ENCODE measurements around the gene ANAPC5. TPM values are rescaled to one million over a fixed set of nuclear protein-coding genes. Genes with fewer than 3 reads are reported as not detected.
A peak's percentile ranks its signal among the peaks of the same experiment; 100 is the strongest.
"Not testable (repeated sequence)": the region's sequence is repeated elsewhere in the genome, so short reads cannot be mapped to it uniquely, and the experiment has no call there.

The ANAPC5 gene
- total RNA-seq, 1 experiment from 2014 or later: 153 TPM

DNA sequence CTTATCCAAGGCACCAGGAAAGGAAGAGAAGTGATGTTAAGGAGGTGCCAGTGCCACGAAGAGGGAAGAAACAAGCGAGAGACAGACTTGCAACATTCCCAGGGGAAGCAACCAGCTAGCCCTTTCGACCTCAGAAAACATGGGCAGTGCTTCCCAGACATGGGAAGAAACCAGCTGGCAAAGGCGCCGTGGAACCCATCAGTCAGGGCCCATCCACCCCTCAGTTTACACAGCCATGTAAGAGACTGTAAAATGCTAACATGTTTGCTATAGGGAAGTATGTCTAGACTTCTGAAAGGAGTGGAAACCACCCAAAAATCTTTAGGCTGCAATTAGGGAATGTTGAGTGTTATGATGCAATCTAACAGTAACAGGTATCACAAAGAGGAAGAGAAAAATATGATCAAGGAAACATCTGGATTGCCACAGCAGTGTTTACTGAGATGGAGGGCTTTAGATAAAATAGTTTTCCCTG, 26.3 kb downstream of the ANAPC5 start:
- Mint-ChIP-seq H3K27ac (ENCODE audit: unreplicated experiment) (peak overlapping the region; percentile 10), H3K36me3 (ENCODE audit: insufficient read depth, unreplicated experiment) (peaks cover 55% of the 10 kb centered on the region), H3K4me1 (ENCODE audit: low read depth, unreplicated experiment) (peaks cover 28% of the 10 kb centered on the region), H3K4me3 (ENCODE audit: low read depth, unreplicated experiment) (no peak overlapping the region), H3K27me3 (ENCODE audit: unreplicated experiment) (no peaks in the 10 kb centered on the region), H3K9me3 (ENCODE audit: low read depth, unreplicated experiment) (no peaks in the 10 kb centered on the region)
- DNase-seq: no peak
- intact Hi-C loops (cut with micrococcal nuclease; ENCODE audit: unreplicated experiment): no loop called here
- CTCF ChIA-PET: no interaction called here
- no TSS peak for BruUV-seq (replicated peaks)
- TF ChIP-seq, protein P1, sequence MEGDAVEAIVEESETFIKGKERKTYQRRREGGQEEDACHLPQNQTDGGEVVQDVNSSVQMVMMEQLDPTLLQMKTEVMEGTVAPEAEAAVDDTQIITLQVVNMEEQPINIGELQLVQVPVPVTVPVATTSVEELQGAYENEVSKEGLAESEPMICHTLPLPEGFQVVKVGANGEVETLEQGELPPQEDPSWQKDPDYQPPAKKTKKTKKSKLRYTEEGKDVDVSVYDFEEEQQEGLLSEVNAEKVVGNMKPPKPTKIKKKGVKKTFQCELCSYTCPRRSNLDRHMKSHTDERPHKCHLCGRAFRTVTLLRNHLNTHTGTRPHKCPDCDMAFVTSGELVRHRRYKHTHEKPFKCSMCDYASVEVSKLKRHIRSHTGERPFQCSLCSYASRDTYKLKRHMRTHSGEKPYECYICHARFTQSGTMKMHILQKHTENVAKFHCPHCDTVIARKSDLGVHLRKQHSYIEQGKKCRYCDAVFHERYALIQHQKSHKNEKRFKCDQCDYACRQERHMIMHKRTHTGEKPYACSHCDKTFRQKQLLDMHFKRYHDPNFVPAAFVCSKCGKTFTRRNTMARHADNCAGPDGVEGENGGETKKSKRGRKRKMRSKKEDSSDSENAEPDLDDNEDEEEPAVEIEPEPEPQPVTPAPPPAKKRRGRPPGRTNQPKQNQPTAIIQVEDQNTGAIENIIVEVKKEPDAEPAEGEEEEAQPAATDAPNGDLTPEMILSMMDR (IDR thresholded peaks at IDR 0.05; ENCODE audit: unreplicated experiment): no peak

DNA sequence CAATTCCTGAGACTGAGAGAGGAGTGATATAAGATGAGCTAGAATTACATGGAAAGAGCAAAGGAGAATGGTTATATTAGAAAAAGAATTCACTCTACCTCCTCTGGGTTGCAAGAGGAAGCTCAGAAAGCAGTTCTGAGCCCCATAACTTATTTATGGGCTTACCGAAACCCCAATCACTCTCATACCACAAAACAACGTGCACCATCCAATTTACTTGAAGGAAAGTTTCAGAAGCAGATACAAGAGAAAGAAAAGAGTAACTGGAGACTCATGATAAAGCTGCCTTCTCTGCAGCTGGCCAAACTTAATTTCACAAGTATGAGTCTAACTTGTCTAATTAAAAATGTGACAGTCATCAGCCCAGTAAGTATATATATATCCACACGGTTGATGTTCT, 28.3 kb downstream of the ANAPC5 start:
- no peak for DNase-seq
- intact Hi-C loops (cut with micrococcal nuclease; ENCODE audit: unreplicated experiment): no loop called here
- Mint-ChIP-seq H3K4me3 (ENCODE audit: low read depth, unreplicated experiment) (no peak overlapping the region), H3K9me3 (ENCODE audit: low read depth, unreplicated experiment) (no peaks in the 10 kb centered on the region), H3K36me3 (ENCODE audit: insufficient read depth, unreplicated experiment) (peaks cover 42% of the 10 kb centered on the region), H3K27ac (ENCODE audit: unreplicated experiment) (no peak overlapping the region), H3K27me3 (ENCODE audit: unreplicated experiment) (no peaks in the 10 kb centered on the region), H3K4me1 (ENCODE audit: low read depth, unreplicated experiment) (peaks cover 15% of the 10 kb centered on the region)
- no TSS peak for BruUV-seq (replicated peaks)
- TF ChIP-seq, protein P1 (IDR thresholded peaks at IDR 0.05; ENCODE audit: unreplicated experiment): no peak
- CTCF ChIA-PET: interaction anchor here (0.6 kb wide), 1 partner anchor 406 kb away, joined by 3 read pairs; no protein-coding TSS in a partner anchor

DNA sequence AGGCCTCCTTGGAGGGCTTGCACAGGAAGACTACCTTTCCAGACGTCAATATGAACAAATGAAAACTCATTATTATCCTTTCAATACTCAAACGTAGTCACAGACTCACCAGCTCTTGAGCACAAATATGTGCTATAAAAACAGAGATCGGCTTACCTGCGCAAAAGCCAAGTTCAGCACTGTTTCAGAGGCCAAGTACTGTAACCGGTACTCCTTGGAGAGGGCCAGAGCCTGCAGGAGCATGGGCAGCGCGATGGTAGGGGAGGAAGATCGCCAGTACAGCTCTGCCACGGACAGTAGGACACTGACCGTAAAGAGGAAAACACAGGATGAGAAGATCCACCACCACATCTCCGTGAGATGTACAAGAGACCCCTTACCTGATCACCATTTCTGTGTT, 34.1 kb downstream of the ANAPC5 start:
- TF ChIP-seq, protein P1 (IDR thresholded peaks at IDR 0.05; ENCODE audit: unreplicated experiment): no peak
- Mint-ChIP-seq H3K4me3 (ENCODE audit: low read depth, unreplicated experiment) (no peak overlapping the region), H3K36me3 (ENCODE audit: insufficient read depth, unreplicated experiment) (peaks cover 41% of the 10 kb centered on the region), H3K27me3 (ENCODE audit: unreplicated experiment) (no peaks in the 10 kb centered on the region), H3K4me1 (ENCODE audit: low read depth, unreplicated experiment) (no peaks in the 10 kb centered on the region), H3K27ac (ENCODE audit: unreplicated experiment) (no peak overlapping the region), H3K9me3 (ENCODE audit: low read depth, unreplicated experiment) (no peaks in the 10 kb centered on the region)
- CTCF ChIA-PET: interaction anchor here (0.7 kb wide), 1 partner anchor 57 kb away, joined by 7 read pairs; no protein-coding TSS in a partner anchor
- intact Hi-C loops (cut with micrococcal nuclease; ENCODE audit: unreplicated experiment): no loop called here
- DNase-seq: no peak
- no TSS peak for BruUV-seq (replicated peaks)

DNA sequence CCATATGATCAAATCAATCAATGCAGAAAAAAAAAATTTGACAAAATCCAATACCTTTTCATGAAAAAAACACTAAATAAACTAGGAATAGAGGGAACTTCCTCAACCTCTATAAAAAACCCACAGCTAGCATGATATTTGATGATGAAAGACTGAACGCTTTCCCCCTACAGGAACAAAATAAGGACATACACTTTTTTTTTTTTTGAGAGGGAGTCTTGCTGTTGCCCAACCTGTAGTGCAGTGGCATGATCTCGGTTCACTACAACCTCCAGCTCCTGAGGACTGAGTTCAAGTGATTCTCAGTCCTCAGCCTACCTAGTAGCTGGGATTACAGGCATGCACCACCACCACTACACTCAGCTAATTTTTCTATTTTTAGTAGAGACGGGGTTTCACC, 37.8 kb downstream of the ANAPC5 start:
- CTCF ChIA-PET: no interaction called here
- Mint-ChIP-seq H3K4me3 (ENCODE audit: low read depth, unreplicated experiment) (no peak overlapping the region), H3K9me3 (ENCODE audit: low read depth, unreplicated experiment) (no peaks in the 10 kb centered on the region), H3K27me3 (ENCODE audit: unreplicated experiment) (no peaks in the 10 kb centered on the region), H3K4me1 (ENCODE audit: low read depth, unreplicated experiment) (no peaks in the 10 kb centered on the region), H3K27ac (ENCODE audit: unreplicated experiment) (no peak overlapping the region), H3K36me3 (ENCODE audit: insufficient read depth, unreplicated experiment) (peaks cover 59% of the 10 kb centered on the region)
- DNase-seq: no peak
- BruUV-seq (replicated peaks): no TSS peak
- TF ChIP-seq, protein P1 (IDR thresholded peaks at IDR 0.05; ENCODE audit: unreplicated experiment): no peak
- intact Hi-C loops (cut with micrococcal nuclease; ENCODE audit: unreplicated experiment): no loop called here

DNA sequence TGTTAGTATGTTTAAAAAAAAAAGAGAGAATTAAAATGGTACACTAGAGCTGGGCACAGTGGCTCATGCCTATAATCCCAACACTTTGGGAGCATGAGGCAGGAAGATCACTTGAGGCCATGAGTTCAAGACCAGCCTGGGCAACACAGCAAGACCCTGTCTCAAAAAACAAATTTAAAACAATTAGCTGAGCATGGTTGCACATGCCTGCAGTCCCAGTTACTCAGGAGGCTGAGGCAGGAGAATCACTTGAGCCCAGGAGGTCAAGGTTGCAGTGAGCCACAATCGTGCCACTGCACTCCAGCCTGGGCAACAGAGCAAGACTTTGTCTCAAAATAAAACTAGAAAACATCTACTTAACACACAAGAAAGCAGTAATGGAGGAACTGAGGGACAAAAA, 42.0 kb downstream of the ANAPC5 start:
- H3K4me1 Mint-ChIP-seq (ENCODE audit: low read depth, unreplicated experiment); BruUV-seq (replicated peaks); intact Hi-C loops (cut with micrococcal nuclease; ENCODE audit: unreplicated experiment); H3K27ac Mint-ChIP-seq (ENCODE audit: unreplicated experiment); H3K27me3 Mint-ChIP-seq (ENCODE audit: unreplicated experiment); H3K4me3 Mint-ChIP-seq (ENCODE audit: low read depth, unreplicated experiment); DNase-seq; H3K9me3 Mint-ChIP-seq (ENCODE audit: low read depth, unreplicated experiment); CTCF ChIA-PET: not testable (repeated sequence)
- H3K36me3 Mint-ChIP-seq (ENCODE audit: insufficient read depth, unreplicated experiment): peaks cover 38% of the 10 kb centered on the region

DNA sequence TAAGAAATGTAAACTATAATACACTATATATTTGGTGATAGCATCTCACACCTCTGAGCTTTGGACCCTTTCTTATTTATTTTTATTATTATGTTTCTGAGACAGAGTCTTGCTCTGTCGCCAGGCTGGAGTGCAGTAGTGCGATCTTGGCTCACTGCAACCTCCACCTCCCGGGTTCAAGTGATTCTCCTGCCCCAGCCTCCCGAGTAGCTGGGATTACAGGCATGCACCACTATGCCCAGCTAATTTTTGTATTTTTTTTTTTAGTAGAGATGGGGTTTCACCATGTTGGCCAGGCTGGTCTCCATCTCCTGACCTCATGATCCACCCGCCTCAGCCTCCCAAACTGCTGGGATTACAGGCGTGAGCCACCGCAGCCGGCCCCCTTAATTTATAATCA, 44.8 kb downstream of the ANAPC5 start:
- H3K27me3 Mint-ChIP-seq (ENCODE audit: unreplicated experiment); CTCF ChIA-PET; DNase-seq; H3K4me3 Mint-ChIP-seq (ENCODE audit: low read depth, unreplicated experiment); intact Hi-C loops (cut with micrococcal nuclease; ENCODE audit: unreplicated experiment); H3K4me1 Mint-ChIP-seq (ENCODE audit: low read depth, unreplicated experiment); H3K9me3 Mint-ChIP-seq (ENCODE audit: low read depth, unreplicated experiment); H3K27ac Mint-ChIP-seq (ENCODE audit: unreplicated experiment); BruUV-seq (replicated peaks): not testable (repeated sequence)
- H3K36me3 Mint-ChIP-seq (ENCODE audit: insufficient read depth, unreplicated experiment): peaks cover 30% of the 10 kb centered on the region

Measured in Calu3 (cell line).